Epidermal melanocyte (primary cell): ENCODE data around the gene GREB1L.
"Not testable (repeated sequence)": the region's sequence is repeated elsewhere in the genome, so short reads cannot be mapped to it uniquely, and the experiment has no call there.

Experiments used
- DNase-seq: peaks from one replicate; pipeline ENCODE4 v3.0.0; 2011; ENCODE audit warnings: low spot score; ENCODE audit not compliant: insufficient read length

GREB1L gene

GRCh38 chr18:21262979-21263378, 20.9 kb downstream of the GREB1L start:
- no peak for DNase-seq

GRCh38 chr18:21264651-21265050, 22.6 kb downstream of the GREB1L start:
- no peak for DNase-seq

- no peak for DNase-seq
These were observed 24.1 kb downstream of the GREB1L start for GRCh38 chr18:21265971-21266673.

- DNase-seq: no peak
These were observed 25.4 kb downstream of the GREB1L start for GRCh38 chr18:21267400-21267799.

- DNase-seq: no peak
These were observed 27.3 kb downstream of the GREB1L start for GRCh38 chr18:21269349-21269748.

- no peak for DNase-seq
These were observed 28.4 kb downstream of the GREB1L start for GRCh38 chr18:21270453-21270852.

GRCh38 chr18:21272016-21272579, 30.1 kb downstream of the GREB1L start:
- no peak for DNase-seq

GRCh38 chr18:21273568-21273967, 31.5 kb downstream of the GREB1L start:
- no peak for DNase-seq

- no peak for DNase-seq
These were observed 33.6 kb downstream of the GREB1L start for GRCh38 chr18:21275645-21276044.

GRCh38 chr18:21277578-21277977, 35.5 kb downstream of the GREB1L start:
- no peak for DNase-seq

- not testable (repeated sequence) for DNase-seq
These were observed 36.2 kb downstream of the GREB1L start for GRCh38 chr18:21278218-21278617.

GRCh38 chr18:21281603-21282002, 39.6 kb downstream of the GREB1L start:
- no peak for DNase-seq

- DNase-seq: no peak
These were observed 42.5 kb downstream of the GREB1L start for GRCh38 chr18:21284540-21284939.

- no peak for DNase-seq
These were observed 47.8 kb downstream of the GREB1L start for GRCh38 chr18:21289827-21290226.

GRCh38 chr18:21291106-21291505, 49.1 kb downstream of the GREB1L start:
- no peak for DNase-seq

GRCh38 chr18:21293479-21293878, 51.4 kb downstream of the GREB1L start:
- no peak for DNase-seq

- DNase-seq: no peak
These were observed 53.1 kb downstream of the GREB1L start for GRCh38 chr18:21295101-21295500.

- no peak for DNase-seq
These were observed 54.0 kb downstream of the GREB1L start for GRCh38 chr18:21296045-21296444.

- DNase-seq: no peak
These were observed 56.3 kb downstream of the GREB1L start for GRCh38 chr18:21298351-21298750.

GRCh38 chr18:21300035-21300907, 58.2 kb downstream of the GREB1L start:
- DNase-seq: no peak

- DNase-seq: no peak
These were observed 58.8 kb downstream of the GREB1L start for GRCh38 chr18:21300908-21301200.

- no peak for DNase-seq
These were observed 61.4 kb downstream of the GREB1L start for GRCh38 chr18:21303445-21303844.

- no peak for DNase-seq
These were observed 61.9 kb downstream of the GREB1L start for GRCh38 chr18:21303895-21304294.
